GM23338 (cell line): ENCODE results near the gene ROBO3. TPM values are rescaled to one million over a fixed set of nuclear protein-coding genes. Genes with fewer than 3 reads are reported as not detected.

Experiments used
- ATAC-seq: fragments of 200-7000 bp; cut with Tn5 transposase; 3 replicates; pipeline ENCODE4 v1.9.1; 2020
- DNase-seq: peaks from one replicate; pipeline ENCODE4 v3.0.0-alpha.2; 2015; ENCODE audit warnings: low spot score
- H2AFZ ChIP-seq: fragments of 200-600 bp; sonication (generic); 2 replicates; pipeline ENCODE4 v1.8.0; 2016; ENCODE audit warnings: antibody characterized with exemption, mild to moderate bottlenecking, moderate library complexity
- H3F3A ChIP-seq: fragments of 200-600 bp; sonication (generic); replicated peaks from 2 replicates; pipeline ENCODE4 v1.8.0; 2017; ENCODE audit warnings: antibody characterized with exemption, mixed run types, low read depth
- H3K27ac ChIP-seq: fragments of 200-600 bp; sonication (generic); 2 replicates; pipeline ENCODE4 v1.6.1; 2016; ENCODE audit warnings: low read depth
- H3K27me3 ChIP-seq: fragments of 200-600 bp; sonication (generic); 2 replicates; pipeline ENCODE4 v1.8.0; 2016; ENCODE audit warnings: mild to moderate bottlenecking, mixed run types, moderate library complexity; ENCODE audit not compliant: insufficient read depth
- H3K36me3 ChIP-seq: fragments of 200-600 bp; sonication (generic); 2 replicates; pipeline ENCODE4 v1.8.0; 2016; ENCODE audit warnings: mild to moderate bottlenecking; ENCODE audit not compliant: insufficient read depth
- H3K4me1 ChIP-seq: fragments of 200-600 bp; sonication (generic); 2 replicates; pipeline ENCODE4 v1.8.0; 2016; ENCODE audit warnings: mild to moderate bottlenecking, moderate library complexity; ENCODE audit not compliant: insufficient read depth
- H3K4me2 ChIP-seq: fragments of 200-600 bp; sonication (generic); 2 replicates; pipeline ENCODE4 v1.7.1; 2017; ENCODE audit warnings: mixed run types
- H3K4me3 ChIP-seq: fragments of 200-600 bp; sonication (generic); 2 replicates; pipeline ENCODE4 v1.6.1; 2016; ENCODE audit warnings: mixed run types
- H3K79me2 ChIP-seq: fragments of 200-600 bp; sonication (generic); replicated peaks from 2 replicates; pipeline ENCODE4 v1.8.0; 2017; ENCODE audit warnings: mild to moderate bottlenecking; ENCODE audit not compliant: insufficient read depth
- H3K9me2 ChIP-seq: fragments of 200-600 bp; sonication (generic); 2 replicates; pipeline ENCODE4 v1.8.0; 2017; ENCODE audit not compliant: insufficient read depth
- H4K20me1 ChIP-seq: fragments of 200-600 bp; sonication (generic); replicated peaks from 2 replicates; pipeline ENCODE4 v1.8.0; 2017; ENCODE audit warnings: mild to moderate bottlenecking; ENCODE audit not compliant: insufficient read depth
- H3K27ac Mint-ChIP-seq: 2 replicates; pipeline ENCODE4 v1.8.0; 2020; ENCODE audit warnings: inconsistent platforms, mild to moderate bottlenecking, moderate library complexity, mixed read lengths
- H3K27me3 Mint-ChIP-seq: 3 replicates; pipeline ENCODE4 v1.8.0; 2022; ENCODE audit warnings: low read depth, mild to moderate bottlenecking, moderate library complexity, mixed read lengths, inconsistent platforms; ENCODE audit not compliant: insufficient read depth, poor library complexity
- H3K36me3 Mint-ChIP-seq: 3 replicates; pipeline ENCODE4 v1.8.0; 2021; ENCODE audit warnings: low read depth, mild to moderate bottlenecking, inconsistent platforms, moderate library complexity, mixed read lengths
- H3K4me1 Mint-ChIP-seq: 3 replicates; pipeline ENCODE4 v1.8.0; 2020; ENCODE audit warnings: mild to moderate bottlenecking, inconsistent platforms, mixed read lengths
- H3K4me3 Mint-ChIP-seq: 3 replicates; pipeline ENCODE4 v1.8.0; 2021; ENCODE audit warnings: moderate library complexity, mild to moderate bottlenecking, inconsistent platforms, mixed read lengths
- H3K9me3 Mint-ChIP-seq: 3 replicates; pipeline ENCODE4 v1.8.0; 2020; ENCODE audit warnings: moderate library complexity, mild to moderate bottlenecking, inconsistent platforms, mixed read lengths
- CREB1 ChIP-seq: fragments of 250-450 bp; sonication (Bioruptor Pico); IDR thresholded peaks from 2 replicates; pipeline ENCODE4 v1.5.0; 2020; ENCODE audit warnings: low read depth, mild to moderate bottlenecking, moderate library complexity
- CTCF ChIP-seq, 2 experiments: fragments of 200-600 bp in 1 of 2; sonication (generic) in 1 of 2; conservative IDR thresholded peaks; 2 replicates each; pipeline versions ENCODE4 v1.5.1 to v1.6.1; 2016 to 2017; ENCODE audit warnings: antibody characterized with exemption in 2 of 2, low read depth in 2 of 2, mild to moderate bottlenecking in 2 of 2, moderate library complexity in 1 of 2
- EZH2 ChIP-seq: fragments of 200-600 bp; sonication (generic); IDR thresholded peaks from one replicate; pipeline ENCODE4 v1.8.0; 2017; ENCODE audit warnings: antibody characterized with exemption, mild to moderate bottlenecking, low read depth; ENCODE audit not compliant: unreplicated experiment
- EZH2phosphoT487 ChIP-seq: fragments of 200-600 bp; sonication (generic); IDR thresholded peaks from one replicate; pipeline ENCODE4 v1.8.1; 2018; ENCODE audit warnings: antibody characterized with exemption; ENCODE audit not compliant: unreplicated experiment
- JUNB ChIP-seq: IDR thresholded peaks from one replicate; pipeline ENCODE4 v1.6.1; 2016; ENCODE audit warnings: antibody characterized with exemption; ENCODE audit not compliant: unreplicated experiment
- ZNF114 ChIP-seq: fragments of 250-450 bp; sonication (Bioruptor Pico); IDR thresholded peaks from 2 replicates; pipeline ENCODE4 v1.5.0; 2020; ENCODE audit warnings: mild to moderate bottlenecking, moderate library complexity
- polyA plus RNA-seq: library from polyadenylated mRNA; unstranded; fragments of >200 nt; fragmentation: Nextera tagmentation; extraction: Ambion mirVana; gene quantifications from 2 replicates; pipeline ENCODE4 v1.2.1, GENCODE V29; 2016
- total RNA-seq: library from RNA; depleted of rRNA; stranded (reverse); fragments of >200 nt; shearing (Covaris generic); gene quantifications from 2 replicates; pipeline ENCODE4 v1.2.3, GENCODE V29; 2014

ROBO3 gene
- total and polyA plus RNA-seq, 2 experiments from 2014 or later = 17.0 to 21.4 TPM

- no peaks in the 10 kb centered on the region; the same call in 2 of the 3 replicates for H3K36me3 Mint-ChIP-seq
- H3F3A ChIP-seq = no peaks in the 10 kb centered on the region
- H3K27me3 Mint-ChIP-seq = peaks cover 100% of the 10 kb centered on the region
- no peak overlapping the region for H3K4me3 ChIP-seq
- TF ChIP-seq ZNF114 (no peak), CTCF (conservative IDR thresholded peaks at IDR 0.05; ENCODE audit: low read depth in 2 of 2) (peak; percentile 51 to 72), EZH2 (peak; percentile 29)
- peaks cover 37% of the 10 kb centered on the region for H3K4me1 Mint-ChIP-seq
- no peak overlapping the region for H3K27ac Mint-ChIP-seq
- H3K27ac ChIP-seq = no peak overlapping the region
- DNase-seq (peak; percentile 74), ATAC-seq (peak; percentile 42)
- H3K4me1 ChIP-seq = peaks cover 15% of the 10 kb centered on the region; the same call in 1 of the 2 replicates
- no peaks in the 10 kb centered on the region; the same call in 2 of the 3 replicates for H3K9me3 Mint-ChIP-seq
- H3K9me2 ChIP-seq = no peaks in the 10 kb centered on the region
- no peak overlapping the region for H2AFZ ChIP-seq
- H3K4me3 Mint-ChIP-seq = peak overlapping the region; percentile 35; the same call in 1 of the 3 replicates
- H4K20me1 ChIP-seq = peaks cover 26% of the 10 kb centered on the region
- no peak overlapping the region for H3K4me2 ChIP-seq
- H3K27me3 ChIP-seq = peaks cover 100% of the 10 kb centered on the region
- no peaks in the 10 kb centered on the region for H3K36me3 ChIP-seq
- no peaks in the 10 kb centered on the region for H3K79me2 ChIP-seq
These were observed 2.5 kb downstream of the ROBO3 start for GRCh38 chr11:124867700-124868099.

- DNase-seq (peak; percentile 34), ATAC-seq (no peak)
These were observed 3.4 kb downstream of the ROBO3 start for GRCh38 chr11:124868331-124869274.

More at GRCh38 chr11:124868331-124869274, 3.4 kb downstream of the ROBO3 start:
- peak overlapping the region; percentile 38 for H3K4me3 ChIP-seq
- H3K4me3 Mint-ChIP-seq = peak overlapping the region; percentile 54
- H3K9me2 ChIP-seq = no peaks in the 10 kb centered on the region
- H3K4me2 ChIP-seq = peak overlapping the region; percentile 60
- no peaks in the 10 kb centered on the region; the same call in 2 of the 3 replicates for H3K9me3 Mint-ChIP-seq
- H3K36me3 Mint-ChIP-seq = no peaks in the 10 kb centered on the region
- peaks cover 26% of the 10 kb centered on the region for H4K20me1 ChIP-seq
- H3K4me1 Mint-ChIP-seq = peaks cover 32% of the 10 kb centered on the region
- H3F3A ChIP-seq = no peaks in the 10 kb centered on the region
- no peaks in the 10 kb centered on the region for H3K36me3 ChIP-seq
- no peak overlapping the region for H3K27ac ChIP-seq
- peaks cover 99% of the 10 kb centered on the region for H3K27me3 Mint-ChIP-seq
- H3K79me2 ChIP-seq = no peaks in the 10 kb centered on the region
- peak; percentile 71 for TF ChIP-seq EZH2
- TF ChIP-seq EZH2phosphoT487 = peak; percentile 82
- TF ChIP-seq JUNB = no peak
- TF ChIP-seq CTCF (conservative IDR thresholded peaks at IDR 0.05; ENCODE audit: low read depth in 2 of 2) = peak in 1 of 2 experiments; percentile 35; a peak in 2 of 4 replicates
- TF ChIP-seq CREB1 (CRISPR knock-in tag) = no peak
- H3K4me1 ChIP-seq = peaks cover 11% of the 10 kb centered on the region; the same call in 1 of the 2 replicates
- H3K27ac Mint-ChIP-seq = no peak overlapping the region
- 0 out of 2 replicates have a peak overlapping the region, but pooled peaks have one; percentile 59 for H2AFZ ChIP-seq
- H3K27me3 ChIP-seq = peaks cover 100% of the 10 kb centered on the region
